ENCODE data around the gene NYAP2.

NYAP2 gene

DNA sequence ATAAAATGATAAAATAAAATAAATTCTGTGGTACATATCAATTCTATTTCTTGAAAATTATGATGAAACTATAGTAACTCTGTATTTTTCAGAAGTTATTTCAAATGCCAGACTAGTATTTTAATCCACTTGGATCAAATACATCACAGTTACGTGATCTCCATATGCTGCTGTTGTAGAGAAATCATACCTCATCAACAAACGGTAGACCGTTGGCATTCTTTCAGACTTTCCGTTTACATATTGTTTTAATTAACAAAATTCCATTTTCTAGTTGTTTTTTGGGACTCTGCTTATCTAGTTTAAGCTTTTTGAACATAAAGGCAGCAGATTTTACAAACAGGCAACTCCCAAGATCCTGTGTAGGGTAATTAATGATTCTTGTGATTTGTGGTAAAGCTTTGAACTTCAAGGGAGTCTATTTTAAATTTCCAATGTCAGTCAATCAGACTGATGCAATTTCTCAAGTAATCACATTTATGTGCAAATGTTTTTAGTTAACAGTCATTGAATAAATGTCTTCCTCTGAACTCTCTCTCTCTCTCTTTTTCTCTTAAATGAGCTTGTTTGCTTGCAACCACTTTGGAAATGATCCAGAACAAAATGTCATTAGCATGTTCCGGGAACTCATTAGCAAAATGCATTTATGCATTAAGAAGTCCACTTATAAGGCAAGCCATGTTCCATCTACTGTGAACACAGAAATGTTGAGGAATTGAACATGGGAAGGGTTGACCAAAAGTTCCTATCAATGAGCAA lies 31.8 kb downstream of the NYAP2 start:
- POLR2A ChIA-PET, result no interaction called here
- TF ChIP-seq, protein P1, sequence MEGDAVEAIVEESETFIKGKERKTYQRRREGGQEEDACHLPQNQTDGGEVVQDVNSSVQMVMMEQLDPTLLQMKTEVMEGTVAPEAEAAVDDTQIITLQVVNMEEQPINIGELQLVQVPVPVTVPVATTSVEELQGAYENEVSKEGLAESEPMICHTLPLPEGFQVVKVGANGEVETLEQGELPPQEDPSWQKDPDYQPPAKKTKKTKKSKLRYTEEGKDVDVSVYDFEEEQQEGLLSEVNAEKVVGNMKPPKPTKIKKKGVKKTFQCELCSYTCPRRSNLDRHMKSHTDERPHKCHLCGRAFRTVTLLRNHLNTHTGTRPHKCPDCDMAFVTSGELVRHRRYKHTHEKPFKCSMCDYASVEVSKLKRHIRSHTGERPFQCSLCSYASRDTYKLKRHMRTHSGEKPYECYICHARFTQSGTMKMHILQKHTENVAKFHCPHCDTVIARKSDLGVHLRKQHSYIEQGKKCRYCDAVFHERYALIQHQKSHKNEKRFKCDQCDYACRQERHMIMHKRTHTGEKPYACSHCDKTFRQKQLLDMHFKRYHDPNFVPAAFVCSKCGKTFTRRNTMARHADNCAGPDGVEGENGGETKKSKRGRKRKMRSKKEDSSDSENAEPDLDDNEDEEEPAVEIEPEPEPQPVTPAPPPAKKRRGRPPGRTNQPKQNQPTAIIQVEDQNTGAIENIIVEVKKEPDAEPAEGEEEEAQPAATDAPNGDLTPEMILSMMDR (IDR thresholded peaks at IDR 0.05; ENCODE audit: insufficient read depth, low read length, missing control alignments), result no peak
- CTCF ChIA-PET, result no interaction called here
- no peak for DNase-seq (ENCODE audit: low read depth, low spot score)
- no peak overlapping the region for H3K4me3 ChIP-seq (ENCODE audit: low read depth, low read length)

DNA sequence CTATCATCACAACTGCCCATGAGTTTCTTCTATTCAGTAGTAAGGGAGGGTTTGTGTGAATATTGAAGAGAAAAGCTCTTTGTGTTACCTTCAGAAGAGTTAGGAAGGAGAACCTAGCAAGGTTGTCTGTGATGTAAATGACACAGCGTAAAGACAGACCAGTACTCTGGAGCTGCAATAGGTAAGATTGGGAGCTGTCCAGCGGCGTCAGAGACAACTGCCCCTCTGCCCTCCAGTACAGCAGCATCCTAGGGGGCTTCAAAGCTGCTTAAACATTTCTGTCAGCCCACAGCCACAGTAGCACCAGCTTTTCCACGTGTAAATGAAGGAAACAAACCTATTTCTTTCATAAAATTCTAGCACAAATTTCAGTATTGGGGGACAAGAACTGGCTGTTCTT lies 34.5 kb downstream of the NYAP2 start:
- DNase-seq (ENCODE audit: low read depth, low spot score), result no peak
- POLR2A ChIA-PET, result no interaction called here
- H3K4me3 ChIP-seq (ENCODE audit: low read depth, low read length), result no peak overlapping the region
- TF ChIP-seq, protein P1 (IDR thresholded peaks at IDR 0.05; ENCODE audit: insufficient read depth, low read length, missing control alignments), result no peak
- CTCF ChIA-PET, result no interaction called here

DNA sequence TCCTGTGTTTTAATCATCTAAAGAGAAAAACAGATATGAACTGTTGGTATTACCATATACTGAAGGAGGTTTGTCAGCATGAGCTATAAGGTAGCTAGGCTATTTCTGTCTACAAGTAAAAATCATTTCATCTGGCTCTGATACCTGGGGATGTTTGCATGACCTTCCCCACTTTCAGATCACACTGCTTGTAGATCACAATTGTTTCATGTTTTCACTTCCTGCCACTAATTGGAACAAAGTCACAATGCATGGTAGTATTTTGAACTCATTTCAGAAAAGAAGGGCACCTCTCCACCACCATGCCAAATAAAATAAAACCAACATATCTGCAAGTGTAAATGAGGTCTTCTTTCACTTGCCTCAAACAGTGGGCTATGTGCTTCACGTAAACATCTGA lies 37.8 kb downstream of the NYAP2 start:
- ChIA-PET CTCF (no interaction called here), POLR2A (no interaction called here)

DNA sequence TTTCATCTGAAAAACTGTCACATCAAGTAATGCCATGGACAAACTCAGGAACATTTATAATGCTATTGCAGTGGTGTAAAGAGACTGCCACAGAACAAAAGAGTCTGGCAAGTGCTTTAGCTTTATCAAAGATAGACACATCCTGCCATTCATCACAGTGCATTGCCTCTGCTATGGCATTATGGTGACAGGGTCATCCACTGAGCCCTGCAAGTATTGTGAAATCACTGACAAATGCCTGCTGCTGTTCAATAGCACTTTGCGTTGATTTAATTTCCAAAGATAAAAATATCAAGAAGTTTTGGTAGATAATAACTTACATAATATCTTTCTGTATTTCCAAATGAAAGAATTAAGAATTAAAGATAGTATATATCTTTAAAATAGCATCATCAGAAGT lies 38.7 kb downstream of the NYAP2 start:
- H3K4me3 ChIP-seq (ENCODE audit: low read depth, low read length), result no peak overlapping the region
- DNase-seq (ENCODE audit: low read depth, low spot score), result no peak
- TF ChIP-seq, protein P1 (IDR thresholded peaks at IDR 0.05; ENCODE audit: insufficient read depth, low read length, missing control alignments), result no peak
- ChIA-PET POLR2A (no interaction called here), CTCF (no interaction called here)

More for the DNA sequence above, 37.8 kb downstream of the NYAP2 start:
- TF ChIP-seq, protein P1 (IDR thresholded peaks at IDR 0.05; ENCODE audit: insufficient read depth, low read length, missing control alignments), result no peak
- H3K4me3 ChIP-seq (ENCODE audit: low read depth, low read length), result no peak overlapping the region
- no peak for DNase-seq (ENCODE audit: low read depth, low spot score)

DNA sequence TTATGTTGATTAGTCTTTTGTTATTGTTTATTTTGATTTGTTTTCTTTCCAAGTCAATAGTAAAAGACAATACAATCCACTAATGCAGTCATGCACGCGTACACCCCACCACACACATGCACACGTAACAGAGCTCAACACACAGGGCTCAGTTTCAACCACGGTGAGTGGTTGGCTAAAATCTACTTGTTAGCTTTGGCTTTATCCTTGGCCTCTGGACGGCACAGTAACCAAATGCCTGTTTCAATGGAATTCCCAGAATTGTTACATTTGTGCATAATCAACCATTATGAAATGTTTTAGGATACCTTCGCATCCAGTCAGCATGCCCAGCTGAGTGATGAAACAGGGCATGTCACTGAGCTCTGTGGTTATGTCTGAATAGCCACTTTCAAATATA lies 53.2 kb downstream of the NYAP2 start:
- POLR2A ChIA-PET, result no interaction called here

DNA sequence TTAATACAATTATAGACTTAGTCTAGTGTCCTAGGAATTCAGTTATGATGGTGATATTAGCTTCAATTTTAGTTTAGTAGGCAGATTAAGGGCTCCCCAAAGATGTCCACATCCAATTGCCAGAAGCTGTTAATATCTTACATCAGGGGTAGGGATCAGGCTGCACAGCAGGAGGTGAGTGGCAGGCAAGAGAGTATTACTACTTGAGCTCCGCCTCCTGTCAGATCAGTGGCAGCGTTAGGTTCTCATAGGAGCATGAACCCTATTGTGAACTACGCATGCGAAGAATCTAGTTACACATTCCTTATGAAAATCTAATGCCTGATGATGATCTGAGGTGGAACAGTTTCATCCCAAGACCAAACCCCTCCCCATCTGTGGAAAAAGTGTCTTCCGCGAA lies 54.9 kb downstream of the NYAP2 start:
- DNase-seq (ENCODE audit: low read depth, low spot score), result no peak
- ChIA-PET POLR2A (no interaction called here), CTCF (no interaction called here)
- TF ChIP-seq, protein P1 (IDR thresholded peaks at IDR 0.05; ENCODE audit: insufficient read depth, low read length, missing control alignments), result no peak
- H3K4me3 ChIP-seq (ENCODE audit: low read depth, low read length), result no peak overlapping the region

More for the DNA sequence above, 53.2 kb downstream of the NYAP2 start:
- no peak for DNase-seq (ENCODE audit: low read depth, low spot score)
- TF ChIP-seq, protein P1 (IDR thresholded peaks at IDR 0.05; ENCODE audit: insufficient read depth, low read length, missing control alignments), result no peak
- CTCF ChIA-PET, result no interaction called here
- no peak overlapping the region for H3K4me3 ChIP-seq (ENCODE audit: low read depth, low read length)
